ENCODE results near the gene SGTA.

The SGTA gene

GRCh38 chr19:2768365-2769132 lies 14.5 kb downstream of the SGTA start:
- no peak for DNase-seq

- no peak for DNase-seq
Measured at GRCh38 chr19:2767688-2768087, 15.4 kb downstream of the SGTA start.

- DNase-seq = no peak
Measured at GRCh38 chr19:2766594-2767372, 16.3 kb downstream of the SGTA start.

- DNase-seq = no peak
Measured at GRCh38 chr19:2765376-2765775, 17.7 kb downstream of the SGTA start.

GRCh38 chr19:2764945-2765344 lies 18.1 kb downstream of the SGTA start:
- DNase-seq = no peak

GRCh38 chr19:2763687-2764086 lies 19.4 kb downstream of the SGTA start:
- no peak for DNase-seq

GRCh38 chr19:2762783-2763496 lies 20.1 kb downstream of the SGTA start:
- DNase-seq = no peak

- DNase-seq = no peak
Measured at GRCh38 chr19:2761876-2762782, 20.9 kb downstream of the SGTA start.

- no peak for DNase-seq
Measured at GRCh38 chr19:2761309-2761677, 21.8 kb downstream of the SGTA start.

GRCh38 chr19:2759965-2760364 lies 23.1 kb downstream of the SGTA start:
- no peak for DNase-seq

GRCh38 chr19:2759362-2759761 lies 23.7 kb downstream of the SGTA start:
- DNase-seq = no peak

GRCh38 chr19:2758601-2759313 lies 24.3 kb downstream of the SGTA start:
- DNase-seq = no peak

- DNase-seq = no peak
Measured at GRCh38 chr19:2756921-2757881, 25.9 kb downstream of the SGTA start.

- DNase-seq = no peak
Measured at GRCh38 chr19:2756477-2756876, 26.6 kb downstream of the SGTA start.

- no peak for DNase-seq
Measured at GRCh38 chr19:2755811-2756210, 27.3 kb downstream of the SGTA start.

GRCh38 chr19:2755448-2755705 lies 27.7 kb downstream of the SGTA start:
- no peak for DNase-seq

- no peak for DNase-seq
Measured at GRCh38 chr19:2754659-2755447, 28.2 kb downstream of the SGTA start.

GRCh38 chr19:2751438-2751830 lies 31.6 kb downstream of the SGTA start:
- no peak for DNase-seq

- DNase-seq = no peak
Measured at GRCh38 chr19:2750808-2751437, 32.1 kb downstream of the SGTA start.

GRCh38 chr19:2747349-2747748 lies 35.7 kb downstream of the SGTA start:
- DNase-seq = no peak
